Colon (tissue), 2 donors: ENCODE data around the gene PHACTR1.
"Not testable (repeated sequence)": the region's sequence is repeated elsewhere in the genome, so short reads cannot be mapped to it uniquely, and the experiment has no call there.

Source experiments
- FAIRE-seq: peaks from 2 replicates; lab custom pipeline; 2012; peaks lifted over from hg19 to GRCh38; lab: Jason Lieb, UNC
- donor health status: control.
- donor health status: control.

PHACTR1 gene

GRCh38 chr6:12716298-12716916 is at the start of gene PHACTR1:
Gene PHACTR1 (plus strand): TSS chr6:12716767.
- FAIRE-seq: no peak

- no peak for FAIRE-seq
Measured at GRCh38 chr6:12666886-12667285, 49.7 kb upstream of the PHACTR1 start.

GRCh38 chr6:12675931-12676330 is 40.6 kb upstream of the PHACTR1 start:
- no peak for FAIRE-seq

GRCh38 chr6:12679341-12679740 is 37.2 kb upstream of the PHACTR1 start:
- FAIRE-seq: no peak

GRCh38 chr6:12693122-12693521 is 23.4 kb upstream of the PHACTR1 start:
- FAIRE-seq: no peak

- FAIRE-seq: no peak
Measured at GRCh38 chr6:12698298-12698697, 18.3 kb upstream of the PHACTR1 start.

GRCh38 chr6:12704946-12705345 is 11.6 kb upstream of the PHACTR1 start:
- no peak for FAIRE-seq

GRCh38 chr6:12709116-12709515 is 7.5 kb upstream of the PHACTR1 start:
- no peak for FAIRE-seq

- no peak for FAIRE-seq
Measured at GRCh38 chr6:12709556-12710232, 6.9 kb upstream of the PHACTR1 start.

- no peak for FAIRE-seq
Measured at GRCh38 chr6:12710921-12711320, 5.6 kb upstream of the PHACTR1 start.

- FAIRE-seq: no peak
Measured at GRCh38 chr6:12714022-12714421, 2.5 kb upstream of the PHACTR1 start.

- no peak for FAIRE-seq
Measured at GRCh38 chr6:12715437-12715836, 1.1 kb upstream of the PHACTR1 start.

- no peak for FAIRE-seq
Measured at GRCh38 chr6:12717356-12717755, 789 bp downstream of the PHACTR1 start.

GRCh38 chr6:12718015-12718414 is 1.4 kb downstream of the PHACTR1 start:
- no peak for FAIRE-seq

- no peak for FAIRE-seq
Measured at GRCh38 chr6:12719017-12719416, 2.5 kb downstream of the PHACTR1 start.

GRCh38 chr6:12720310-12720709 is 3.7 kb downstream of the PHACTR1 start:
- no peak for FAIRE-seq

- FAIRE-seq: no peak
Measured at GRCh38 chr6:12725263-12725662, 8.7 kb downstream of the PHACTR1 start.

- no peak for FAIRE-seq
Measured at GRCh38 chr6:12729467-12729866, 12.9 kb downstream of the PHACTR1 start.

- not testable (repeated sequence) for FAIRE-seq
Measured at GRCh38 chr6:12730809-12731208, 14.2 kb downstream of the PHACTR1 start.

- FAIRE-seq: no peak
Measured at GRCh38 chr6:12733876-12734275, 17.3 kb downstream of the PHACTR1 start.

- no peak for FAIRE-seq
Measured at GRCh38 chr6:12735786-12736185, 19.2 kb downstream of the PHACTR1 start.

- FAIRE-seq: no peak
Measured at GRCh38 chr6:12748411-12748810, 31.8 kb downstream of the PHACTR1 start.

GRCh38 chr6:12748815-12749521 is 32.4 kb downstream of the PHACTR1 start:
- no peak for FAIRE-seq
